Thoracic aorta (tissue), 2 donors: Measurements from ENCODE around the gene ATXN1. TPM values are rescaled to one million over a fixed set of nuclear protein-coding genes. Genes with fewer than 3 reads are reported as not detected.

Experiments used
- ATAC-seq: fragments of 150-250 bp; one replicate; pipeline ENCODE4 v1.8.0; 2017; ENCODE audit warnings: low read depth; ENCODE audit not compliant: insufficient number of reproducible peaks, low FRiP score
- DNase-seq: peaks from one replicate; pipeline ENCODE4 v3.0.0-alpha.2; 2020; ENCODE audit warnings: low spot score
- H3K27ac ChIP-seq, 2 donors: fragments of 200-600 bp; sonication (generic); 1 replicate in 1 of 2; 2 replicates in 1 of 2; pipeline ENCODE4 v1.5.1; 2016; ENCODE audit warnings: mild to moderate bottlenecking in 2 of 2, moderate library complexity in 2 of 2
- H3K27me3 ChIP-seq: fragments of 200-600 bp; sonication (generic); replicated peaks from 2 replicates; pipeline ENCODE4 v1.6.0; 2016; ENCODE audit warnings: mild to moderate bottlenecking; ENCODE audit not compliant: insufficient read depth
- H3K36me3 ChIP-seq: fragments of 200-600 bp; sonication (generic); one replicate; pipeline ENCODE4 v1.5.1; 2016
- H3K4me1 ChIP-seq, 2 donors: fragments of 200-600 bp; sonication (generic); 1 replicate in 1 of 2; 2 replicates in 1 of 2; pipeline versions ENCODE4 v1.5.1 to v1.6.0; 2016; ENCODE audit warnings: low read depth in 2 of 2, mild to moderate bottlenecking in 1 of 2; ENCODE audit not compliant: control insufficient read depth in 1 of 2
- H3K4me3 ChIP-seq: fragments of 200-600 bp; sonication (generic); 2 replicates; pipeline ENCODE4 v1.5.1; 2016; ENCODE audit warnings: mild to moderate bottlenecking
- H3K9me3 ChIP-seq: fragments of 200-600 bp; sonication (generic); 2 replicates; pipeline ENCODE4 v1.5.1; 2016
- CTCF ChIP-seq: fragments of 200-600 bp; sonication (generic); IDR thresholded peaks from one replicate; pipeline ENCODE4 v1.5.1; 2019; ENCODE audit warnings: antibody characterized with exemption
- total RNA-seq, 2 donors: library from RNA; depleted of rRNA; stranded (reverse); fragments of >200 nt; gene quantifications; one replicate each; pipeline versions ENCODE4 v1.1.0 to v1.2.3, GENCODE V29; 2016

Gene ATXN1
- total RNA-seq, 2 donors from 2014 or later: 59.8 to 62.4 TPM

DNA sequence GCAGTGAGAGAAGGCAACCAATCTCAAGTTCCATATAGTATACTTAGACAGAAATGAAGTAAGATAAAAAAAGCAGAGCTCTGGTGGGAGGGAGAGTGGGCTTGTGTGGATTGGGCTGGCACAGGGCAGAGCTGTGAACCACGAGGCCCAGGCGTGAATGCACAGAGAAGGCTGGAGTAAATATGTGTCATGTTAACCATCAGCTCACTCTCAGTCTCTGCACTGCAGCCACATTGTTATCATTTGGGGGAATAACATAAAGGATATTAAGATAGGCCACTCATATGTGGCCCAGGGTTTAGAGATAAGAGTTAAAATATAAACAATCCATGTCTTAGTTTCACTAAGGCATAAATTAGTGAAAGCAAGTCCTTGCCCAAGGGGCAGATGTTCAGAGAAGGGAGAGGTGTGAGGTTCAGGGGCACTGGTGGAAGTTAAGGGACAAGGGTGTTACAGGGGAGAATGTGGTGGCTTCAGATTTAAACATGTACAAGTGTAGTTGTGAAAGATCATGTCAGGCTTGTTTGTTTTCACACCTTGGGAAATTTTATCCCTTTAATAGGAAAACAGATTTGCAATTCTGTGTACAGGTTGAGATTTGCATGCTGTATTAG is 508.5 kb downstream of the ATXN1 start:
- no peak for DNase-seq
- TF ChIP-seq CTCF: no peak
- H3K9me3 ChIP-seq: no peaks in the 10 kb centered on the region
- no peaks in the 10 kb centered on the region for H3K27me3 ChIP-seq
- H3K27ac ChIP-seq: no peak overlapping the region
- peaks cover 0 to 3% of the 10 kb centered on the region in 2 donors for H3K4me1 ChIP-seq
- no peak for ATAC-seq
- H3K4me3 ChIP-seq: no peak overlapping the region
- H3K36me3 ChIP-seq: peaks cover 15% of the 10 kb centered on the region

DNA sequence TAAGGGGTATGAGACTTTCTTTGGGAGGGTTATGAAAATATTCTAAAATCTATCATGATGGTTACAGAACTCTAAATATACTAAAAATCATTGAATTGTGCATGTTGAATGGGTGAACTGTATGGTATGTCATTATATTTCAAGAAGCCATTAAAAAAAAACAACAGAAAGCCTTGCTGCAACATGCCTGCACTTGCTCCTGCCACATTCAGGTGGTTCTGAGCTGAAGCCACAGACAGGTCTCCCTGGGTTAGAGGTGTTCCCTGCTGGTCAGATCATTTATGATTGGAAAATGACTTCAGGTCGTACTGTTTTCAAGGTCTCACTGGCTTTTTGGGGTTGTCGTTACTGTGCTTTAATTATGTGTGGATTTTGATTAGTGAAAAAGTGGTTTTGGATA is 509.6 kb downstream of the ATXN1 start:
- H3K9me3 ChIP-seq: no peaks in the 10 kb centered on the region
- no peaks in the 10 kb centered on the region for H3K27me3 ChIP-seq
- DNase-seq (no peak), ATAC-seq (no peak)
- no peak overlapping the region for H3K4me3 ChIP-seq
- H3K4me1 ChIP-seq: no peaks in the 10 kb centered on the region
- peaks cover 26% of the 10 kb centered on the region for H3K36me3 ChIP-seq
- no peak overlapping the region for H3K27ac ChIP-seq
- no peak for TF ChIP-seq CTCF

- no peak overlapping the region for H3K4me3 ChIP-seq
- ATAC-seq (no peak), DNase-seq (no peak)
- H3K9me3 ChIP-seq: no peaks in the 10 kb centered on the region
- TF ChIP-seq CTCF: no peak
- H3K36me3 ChIP-seq: peaks cover 27% of the 10 kb centered on the region
- H3K27ac ChIP-seq: no peak overlapping the region
- H3K4me1 ChIP-seq: peaks cover 0 to 13% of the 10 kb centered on the region in 2 donors
- H3K27me3 ChIP-seq: no peaks in the 10 kb centered on the region
These were observed 511.3 kb downstream of the ATXN1 start for GRCh38 chr6:16249971-16250370.
